Astrocyte (in vitro differentiated cells and primary cell): ENCODE data around the gene ARAP1. TPM values are rescaled to one million over a fixed set of nuclear protein-coding genes. Genes with fewer than 3 reads are reported as not detected.

Source experiments
- DNase-seq: peaks from one replicate; pipeline ENCODE4 v3.0.0-alpha.2; 2010; ENCODE audit warnings: low read depth
- FAIRE-seq: peaks from 2 replicates; lab custom pipeline; 2011; peaks lifted over from hg19 to GRCh38; lab: Jason Lieb, UNC
- H2AFZ ChIP-seq: 2 replicates; pipeline ENCODE4 v1.6.0; 2012; ENCODE audit warnings: low read depth, low read length, inconsistent platforms
- H3K27ac ChIP-seq: 2 replicates; pipeline ENCODE4 v1.5.1; 2011; ENCODE audit warnings: low read depth, low read length, inconsistent platforms
- H3K27me3 ChIP-seq: 2 replicates; pipeline ENCODE4 v1.6.0; 2011; ENCODE audit warnings: low read length, inconsistent platforms; ENCODE audit not compliant: insufficient read depth
- H3K36me3 ChIP-seq: 2 replicates; pipeline ENCODE4 v1.5.1; 2011; ENCODE audit warnings: low read length, inconsistent platforms; ENCODE audit not compliant: insufficient read depth
- H3K4me1 ChIP-seq: 2 replicates; pipeline ENCODE4 v1.5.1; 2011; ENCODE audit warnings: low read length, inconsistent platforms; ENCODE audit not compliant: insufficient read depth
- H3K4me2 ChIP-seq: 2 replicates; pipeline ENCODE4 v1.6.0; 2012; ENCODE audit warnings: low read length, inconsistent platforms
- H3K4me3 ChIP-seq: 2 replicates; pipeline ENCODE4 v1.5.1; 2011; ENCODE audit warnings: low read depth, mild to moderate bottlenecking, low read length, inconsistent platforms; ENCODE audit not compliant: insufficient read depth
- H3K79me2 ChIP-seq: 2 replicates; pipeline ENCODE4 v1.6.0; 2012; ENCODE audit warnings: mild to moderate bottlenecking, low read length, inconsistent platforms; ENCODE audit not compliant: insufficient read depth
- H3K9ac ChIP-seq: 2 replicates; pipeline ENCODE4 v1.6.0; 2012; ENCODE audit warnings: mild to moderate bottlenecking, low read length, inconsistent platforms
- H3K9me3 ChIP-seq: 2 replicates; pipeline ENCODE4 v1.5.1; 2012; ENCODE audit warnings: low read depth, mild to moderate bottlenecking, low read length, inconsistent platforms; ENCODE audit not compliant: insufficient read depth
- H4K20me1 ChIP-seq: 2 replicates; pipeline ENCODE4 v1.6.0; 2012; ENCODE audit warnings: low read length, inconsistent platforms; ENCODE audit not compliant: insufficient read depth
- H3K27ac Mint-ChIP-seq: one replicate; pipeline ENCODE4 v1.8.0; 2021; ENCODE audit warnings: mild to moderate bottlenecking, mixed read lengths; ENCODE audit not compliant: unreplicated experiment
- H3K27me3 Mint-ChIP-seq: one replicate; pipeline ENCODE4 v1.8.0; 2021; ENCODE audit warnings: low read depth, mixed read lengths; ENCODE audit not compliant: unreplicated experiment
- H3K36me3 Mint-ChIP-seq: one replicate; pipeline ENCODE4 v1.8.0; 2021; ENCODE audit warnings: low read depth, mixed read lengths; ENCODE audit not compliant: unreplicated experiment
- H3K4me1 Mint-ChIP-seq: one replicate; pipeline ENCODE4 v1.8.0; 2021; ENCODE audit warnings: low read depth, mixed read lengths; ENCODE audit not compliant: unreplicated experiment
- H3K4me3 Mint-ChIP-seq: one replicate; pipeline ENCODE4 v1.8.0; 2021; ENCODE audit warnings: mild to moderate bottlenecking, moderate library complexity, mixed read lengths; ENCODE audit not compliant: unreplicated experiment
- H3K9me3 Mint-ChIP-seq: one replicate; pipeline ENCODE4 v1.8.0; 2021; ENCODE audit warnings: mild to moderate bottlenecking, mixed read lengths; ENCODE audit not compliant: unreplicated experiment
- CTCF ChIP-seq: IDR thresholded peaks from 2 replicates; pipeline ENCODE4 v1.5.1; 2011; ENCODE audit warnings: low read depth, mild to moderate bottlenecking, inconsistent platforms, low read length, moderate library complexity; ENCODE audit not compliant: insufficient read depth
- EZH2 ChIP-seq: IDR thresholded peaks from 2 replicates; pipeline ENCODE4 v1.6.1; 2012; ENCODE audit warnings: mild to moderate bottlenecking, low read length, inconsistent platforms; ENCODE audit not compliant: insufficient read depth
- total RNA-seq: library from RNA; stranded (reverse); gene quantifications from 2 replicates; pipeline ENCODE4 v1.2.1, GENCODE V29; 2021

Gene ARAP1
- total RNA-seq, 1 donor from 2014 or later = 31.9 TPM

GRCh38 chr11:72709478-72710238, 42.5 kb downstream of the ARAP1 start:
- Histone ChIP-seq H3K4me3 (no peak overlapping the region), H2AFZ (no peak overlapping the region), H3K27ac (no peak overlapping the region), H3K9me3 (no peaks in the 10 kb centered on the region), H3K36me3 (peaks cover 12% of the 10 kb centered on the region), H3K9ac (no peak overlapping the region), H3K4me1 (peaks cover 4% of the 10 kb centered on the region), H3K79me2 (peaks cover 3% of the 10 kb centered on the region), H3K27me3 (no peaks in the 10 kb centered on the region), H4K20me1 (peaks cover 66% of the 10 kb centered on the region), H3K4me2 (no peak overlapping the region)
- H3K36me3 Mint-ChIP-seq = peaks cover 35% of the 10 kb centered on the region
- no peak for TF ChIP-seq CTCF
- TF ChIP-seq EZH2 = no peak
- FAIRE-seq (no peak), DNase-seq (no peak)
- H3K27ac Mint-ChIP-seq = no peak overlapping the region
- H3K9me3 Mint-ChIP-seq = no peaks in the 10 kb centered on the region
- H3K4me3 Mint-ChIP-seq = no peak overlapping the region
- peaks cover 17% of the 10 kb centered on the region for H3K4me1 Mint-ChIP-seq
- H3K27me3 Mint-ChIP-seq = no peaks in the 10 kb centered on the region

GRCh38 chr11:72707032-72707431, 45.2 kb downstream of the ARAP1 start:
- FAIRE-seq (no peak), DNase-seq (no peak)
- Histone ChIP-seq H3K9ac (no peak overlapping the region), H3K4me3 (no peak overlapping the region), H3K27ac (no peak overlapping the region), H3K27me3 (no peaks in the 10 kb centered on the region), H3K4me1 (peaks cover 11% of the 10 kb centered on the region), H3K36me3 (peaks cover 12% of the 10 kb centered on the region), H3K4me2 (no peak overlapping the region), H4K20me1 (peaks cover 57% of the 10 kb centered on the region), H3K9me3 (no peaks in the 10 kb centered on the region), H2AFZ (no peak overlapping the region), H3K79me2 (no peaks in the 10 kb centered on the region)
- H3K27ac Mint-ChIP-seq = no peak overlapping the region
- H3K9me3 Mint-ChIP-seq = no peaks in the 10 kb centered on the region
- no peaks in the 10 kb centered on the region for H3K27me3 Mint-ChIP-seq
- TF ChIP-seq EZH2 = no peak
- no peak for TF ChIP-seq CTCF
- H3K4me1 Mint-ChIP-seq = peaks cover 15% of the 10 kb centered on the region
- no peak overlapping the region for H3K4me3 Mint-ChIP-seq
- H3K36me3 Mint-ChIP-seq = peaks cover 35% of the 10 kb centered on the region

DNA sequence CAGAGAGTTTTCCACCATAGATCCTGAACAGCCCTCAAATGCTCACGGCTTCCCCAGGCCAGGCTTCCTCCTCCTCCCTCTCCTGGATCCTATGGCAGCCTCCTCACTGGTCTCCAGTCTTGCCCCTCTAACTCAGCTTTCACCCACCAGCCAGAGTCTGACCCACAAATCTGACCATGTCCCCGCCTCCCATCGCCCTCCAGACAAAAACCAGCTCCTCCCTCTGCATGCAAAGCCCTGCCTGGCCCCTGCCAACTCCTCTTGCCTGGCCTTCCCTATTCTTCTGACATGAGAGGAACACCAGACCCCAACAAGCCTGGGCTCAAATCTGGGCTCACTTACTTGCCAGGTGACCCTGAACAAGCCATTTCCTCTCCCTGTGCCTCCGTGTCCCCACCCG, 45.6 kb downstream of the ARAP1 start:
- FAIRE-seq (no peak), DNase-seq (no peak)
- H3K27me3 Mint-ChIP-seq = no peaks in the 10 kb centered on the region
- Histone ChIP-seq H3K4me3 (no peak overlapping the region), H3K4me2 (no peak overlapping the region), H3K4me1 (peaks cover 11% of the 10 kb centered on the region), H3K27me3 (no peaks in the 10 kb centered on the region), H3K36me3 (peaks cover 12% of the 10 kb centered on the region), H3K79me2 (no peaks in the 10 kb centered on the region), H3K9me3 (no peaks in the 10 kb centered on the region), H3K27ac (no peak overlapping the region), H4K20me1 (peaks cover 53% of the 10 kb centered on the region), H2AFZ (no peak overlapping the region), H3K9ac (no peak overlapping the region)
- no peak overlapping the region for H3K27ac Mint-ChIP-seq
- no peak overlapping the region for H3K4me3 Mint-ChIP-seq
- H3K9me3 Mint-ChIP-seq = no peaks in the 10 kb centered on the region
- peaks cover 15% of the 10 kb centered on the region for H3K4me1 Mint-ChIP-seq
- H3K36me3 Mint-ChIP-seq = peaks cover 37% of the 10 kb centered on the region
- no peak for TF ChIP-seq EZH2
- no peak for TF ChIP-seq CTCF
